Measurements from ENCODE around the gene CAMK2N1.

CAMK2N1 gene

DNA sequence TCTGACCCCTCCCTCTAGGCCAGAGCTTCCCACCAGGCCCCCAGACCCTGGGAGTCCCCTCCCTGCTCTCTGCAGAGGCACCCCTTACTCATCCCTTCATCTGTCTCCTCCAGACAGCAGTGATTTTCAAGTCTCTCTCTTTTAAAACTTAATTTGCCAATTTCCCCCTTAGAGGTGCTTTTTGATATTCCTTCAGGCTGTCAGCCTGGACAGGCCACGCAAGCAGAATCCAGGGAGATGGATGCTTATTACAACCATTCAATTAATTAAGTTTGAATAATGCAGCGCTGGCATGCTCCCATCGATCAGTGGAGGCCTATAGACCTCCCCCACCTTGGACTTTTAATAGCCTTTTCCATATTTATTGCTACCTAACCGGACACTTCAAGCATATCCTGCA lies 6.2 kb downstream of the CAMK2N1 start:
- DNase-seq (ENCODE audit: low read depth in 1 of 2, low spot score in 1 of 2) = no peak

DNA sequence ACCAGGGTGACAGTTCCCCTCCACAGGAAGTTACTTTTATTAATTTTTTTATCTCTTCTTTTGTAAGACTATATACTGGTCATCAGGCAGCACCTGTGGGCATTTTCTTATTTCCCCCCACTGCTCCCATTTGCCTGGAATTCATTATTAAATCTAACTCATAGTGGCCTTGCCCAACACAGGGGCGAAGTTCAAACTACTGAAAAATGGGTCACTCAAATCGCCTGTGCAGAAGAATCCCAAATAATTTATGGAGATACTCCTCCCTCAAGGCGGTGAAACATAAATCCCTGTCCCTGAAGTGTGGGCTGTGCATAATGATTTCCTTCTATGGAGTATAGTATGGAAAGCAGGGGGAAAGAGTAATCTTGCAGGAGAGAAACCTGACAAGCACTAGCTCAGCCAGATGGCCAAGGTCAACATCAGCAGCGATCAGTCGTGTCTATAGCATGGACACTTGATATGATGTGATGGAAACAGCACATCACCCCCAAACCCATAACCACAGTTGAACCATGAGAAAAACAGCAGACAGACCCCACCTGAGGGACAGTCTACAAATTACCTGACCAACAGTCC lies 7.9 kb downstream of the CAMK2N1 start:
- no peak for DNase-seq (ENCODE audit: low read depth in 1 of 2, low spot score in 1 of 2)

DNA sequence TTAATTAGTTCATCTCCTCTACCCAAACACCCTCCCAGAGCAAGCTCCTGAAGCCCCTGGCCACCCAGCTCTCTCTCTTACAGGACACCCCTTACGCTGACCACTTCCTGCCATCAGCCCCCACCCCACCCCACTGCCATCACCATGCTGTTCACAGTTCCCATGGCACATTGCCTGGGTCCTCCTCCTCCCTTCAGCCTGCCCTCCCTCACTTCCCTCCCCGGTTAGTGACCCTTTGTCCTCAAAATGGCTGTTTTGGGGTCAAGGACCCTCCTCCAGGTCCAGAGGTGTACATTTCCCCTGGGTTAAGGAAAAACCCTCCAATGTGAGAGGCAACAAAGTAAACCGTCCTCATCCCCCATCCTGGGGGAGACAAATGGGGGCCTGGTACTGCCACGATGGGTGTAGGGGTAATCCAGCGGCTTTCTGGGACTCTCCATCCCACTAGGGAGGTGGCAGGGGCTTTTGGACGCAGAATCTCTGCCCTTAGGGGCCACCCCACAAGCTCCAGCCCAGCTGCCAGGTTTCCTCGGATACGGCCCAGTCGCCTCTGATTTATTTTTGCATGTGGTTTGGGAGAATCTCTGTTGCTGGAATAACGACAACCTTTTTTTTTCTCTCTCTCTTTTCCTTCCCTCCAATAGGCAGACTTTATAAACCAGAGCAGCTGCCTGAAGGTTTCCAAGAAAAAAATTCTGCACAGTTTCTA lies 8.5 kb downstream of the CAMK2N1 start:
- no peak for DNase-seq (ENCODE audit: low read depth in 1 of 2, low spot score in 1 of 2)

DNA sequence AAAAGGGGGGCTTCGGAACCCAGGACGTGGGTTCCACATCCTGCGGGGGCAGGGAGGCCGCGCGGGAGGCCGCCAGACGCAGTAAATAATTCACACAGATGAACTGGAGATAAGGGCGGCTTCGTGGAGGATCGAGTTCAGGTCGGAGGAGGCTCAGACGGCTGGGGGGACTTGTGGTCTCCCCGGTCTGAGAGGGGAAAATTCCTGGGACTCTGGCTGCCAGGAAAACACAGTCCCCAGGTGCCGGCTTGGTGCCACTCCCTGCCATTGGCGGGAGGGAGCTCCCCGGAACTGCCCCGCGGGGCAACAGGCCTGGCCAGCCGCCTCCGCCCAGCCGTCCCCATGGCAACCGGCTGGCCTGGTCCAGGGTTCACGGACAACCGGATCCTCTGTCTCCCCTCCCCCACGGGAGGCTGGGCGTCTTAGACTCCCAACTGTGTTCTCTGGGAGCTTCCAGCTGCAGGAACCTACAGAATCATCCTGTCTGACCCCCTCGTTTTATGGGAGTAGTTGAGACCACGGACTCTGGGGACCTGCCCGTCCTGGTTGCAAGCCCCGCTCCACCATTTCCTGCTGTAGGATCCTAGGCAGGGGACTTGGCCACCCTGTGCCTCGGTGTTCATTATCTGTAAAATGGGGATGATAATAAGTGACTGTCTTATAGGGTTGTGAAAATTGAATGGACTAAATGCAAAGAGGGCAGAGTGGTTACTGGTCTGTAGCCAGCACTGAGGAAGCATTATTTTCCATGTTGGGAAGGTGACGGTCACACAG lies 9.6 kb downstream of the CAMK2N1 start:
- DNase-seq (ENCODE audit: low read depth in 1 of 2, low spot score in 1 of 2) = no peak

DNA sequence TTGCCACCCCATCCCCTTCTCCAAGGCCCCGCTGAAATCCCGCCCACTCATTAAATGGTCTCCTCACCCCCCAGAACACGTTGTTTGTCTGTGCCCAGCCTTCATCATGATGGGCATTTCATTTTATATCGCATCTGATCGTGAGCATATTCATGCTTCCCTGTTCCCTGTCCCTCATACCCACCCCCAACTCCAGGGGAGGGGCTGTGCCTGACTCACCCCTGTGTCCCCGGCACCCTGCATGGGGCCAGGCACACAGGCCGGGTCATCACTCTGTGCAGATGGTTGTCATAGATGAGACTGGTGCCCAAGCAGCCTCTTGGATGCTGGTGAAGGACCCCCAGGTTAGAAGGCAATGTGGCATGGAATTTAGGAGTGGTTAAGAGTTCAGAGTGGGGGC lies 11.0 kb downstream of the CAMK2N1 start:
- DNase-seq (ENCODE audit: low read depth in 1 of 2, low spot score in 1 of 2) = no peak

DNA sequence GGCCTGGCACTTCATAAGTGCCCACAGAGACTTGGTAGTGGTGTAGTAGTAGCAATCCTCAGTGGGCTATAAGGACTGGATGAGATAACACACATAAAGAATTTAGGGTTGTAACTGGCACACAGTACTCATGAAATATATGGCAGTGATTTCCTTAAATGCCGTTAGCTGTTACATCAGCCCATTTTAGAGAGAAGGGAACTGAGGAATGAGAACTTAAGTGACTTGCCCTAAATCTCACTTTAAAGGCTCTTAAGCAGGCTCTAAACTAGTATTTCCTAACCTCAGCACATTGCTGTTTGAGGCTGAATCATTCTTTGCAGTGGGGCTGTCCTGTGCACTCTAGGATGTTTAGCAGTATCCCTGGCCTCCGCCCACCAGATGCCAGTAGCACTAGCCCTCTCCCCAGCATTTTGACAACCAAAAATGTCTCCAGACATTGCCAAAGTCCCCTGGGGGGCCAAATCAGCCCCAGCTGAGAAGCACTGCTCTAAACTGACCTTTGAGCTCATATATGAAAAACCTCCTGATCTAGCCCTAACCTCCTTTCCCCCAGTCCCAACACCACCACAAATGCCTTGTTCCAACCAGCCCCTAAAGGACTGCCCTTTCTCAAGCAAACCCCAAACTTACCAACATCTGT lies 11.6 kb downstream of the CAMK2N1 start:
- no peak for DNase-seq (ENCODE audit: low read depth in 1 of 2, low spot score in 1 of 2)

DNA sequence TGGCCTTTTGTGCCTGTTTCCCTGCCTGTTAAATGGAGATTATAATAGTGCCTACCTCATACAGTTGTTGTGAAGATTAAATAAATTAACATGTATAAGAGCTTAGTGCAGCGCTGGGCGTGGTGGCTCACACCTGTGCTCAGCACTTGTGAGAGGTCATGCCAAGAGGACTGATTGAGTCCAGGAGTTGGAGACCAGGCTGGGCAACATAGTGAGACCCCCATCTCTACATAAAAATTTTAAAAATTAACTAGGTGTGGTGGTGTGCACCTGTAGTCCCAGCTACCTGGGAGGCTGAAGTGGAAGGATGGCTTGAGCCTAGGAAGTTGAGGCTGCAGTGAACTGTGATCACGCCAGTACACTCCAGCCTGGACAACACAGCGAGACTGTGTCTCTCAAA lies 12.1 kb downstream of the CAMK2N1 start:
- DNase-seq (ENCODE audit: low read depth in 1 of 2, low spot score in 1 of 2) = no peak

DNA sequence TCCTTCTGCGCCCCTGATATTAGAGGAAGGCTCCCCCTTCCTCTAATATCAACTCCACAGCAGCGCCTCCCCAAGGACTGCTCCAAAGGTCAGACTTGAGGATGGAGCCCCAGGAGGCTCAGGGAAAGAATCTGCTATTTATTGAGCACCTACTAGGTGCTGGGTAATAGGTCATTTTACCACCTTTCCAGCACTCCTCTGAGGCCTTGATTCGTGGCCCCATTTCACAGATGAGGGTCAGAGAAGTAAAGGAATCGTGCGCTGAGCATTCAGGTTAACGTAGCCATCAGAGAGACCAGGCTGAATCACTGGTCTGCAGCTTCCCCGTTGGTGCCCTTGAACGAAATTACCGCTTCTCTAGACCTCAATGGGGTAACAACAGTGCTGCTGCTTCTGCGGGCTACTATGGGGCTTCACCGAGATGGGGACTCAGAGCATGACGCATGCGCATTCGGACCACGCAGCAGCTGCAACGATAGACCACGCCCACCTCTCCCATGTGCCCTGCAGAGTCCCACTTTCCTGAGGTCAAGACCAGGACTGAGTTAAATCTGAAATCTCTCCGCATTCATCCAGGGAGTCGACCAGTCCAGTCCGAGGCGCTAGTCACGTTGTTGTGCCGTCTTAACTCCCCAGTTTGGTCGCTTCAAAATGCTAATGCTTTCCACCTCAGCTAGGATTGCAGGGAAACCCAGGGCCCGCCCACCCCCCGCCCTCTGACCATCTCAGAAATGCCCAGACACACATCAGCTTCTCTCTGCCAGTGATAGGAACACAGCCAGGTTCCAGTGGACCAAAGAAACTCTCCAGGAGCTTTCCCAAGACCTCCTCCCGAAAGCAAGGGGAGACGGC lies 12.9 kb downstream of the CAMK2N1 start:
- DNase-seq (ENCODE audit: low read depth in 1 of 2, low spot score in 1 of 2) = no peak

DNA sequence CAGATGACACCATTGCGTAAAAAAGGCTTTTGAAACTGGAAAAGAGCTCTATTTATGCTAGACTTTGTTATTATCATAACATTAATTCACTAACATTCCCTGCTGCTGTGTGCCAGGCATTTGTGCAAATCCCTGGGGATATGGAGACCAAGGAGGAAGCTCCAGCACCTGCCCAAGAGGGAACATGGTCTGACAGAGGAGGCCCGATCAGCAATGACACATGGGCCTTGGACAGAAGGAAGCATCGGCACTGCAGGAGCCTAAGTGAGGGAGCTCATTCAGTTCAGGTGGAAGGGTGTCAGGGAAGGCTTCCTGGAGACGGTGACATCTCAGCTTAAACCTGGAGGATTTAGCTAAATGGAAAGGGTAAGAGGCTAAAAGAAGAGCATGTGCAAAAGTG lies 13.9 kb downstream of the CAMK2N1 start:
- DNase-seq (ENCODE audit: low read depth in 1 of 2, low spot score in 1 of 2) = no peak

DNA sequence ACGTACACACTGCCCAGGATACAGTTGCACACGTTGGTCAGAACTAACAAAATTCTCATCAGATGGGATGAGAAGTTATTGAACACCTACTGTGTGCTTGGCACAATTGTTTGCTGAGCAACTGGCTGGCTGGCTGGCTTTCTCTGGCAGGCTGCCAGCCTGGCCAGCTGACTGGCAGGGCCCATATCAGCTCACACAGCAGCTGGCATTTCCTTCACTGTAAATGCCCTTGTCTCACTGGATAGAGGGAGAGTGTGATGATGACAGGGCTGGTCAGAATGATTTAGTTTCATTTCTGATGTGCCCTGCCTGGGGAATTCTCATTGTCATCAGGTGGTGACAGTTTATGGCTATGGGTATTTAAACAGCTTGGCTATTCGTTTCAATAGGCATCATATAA lies 15.8 kb downstream of the CAMK2N1 start:
- no peak for DNase-seq (ENCODE audit: low read depth in 1 of 2, low spot score in 1 of 2)

DNA sequence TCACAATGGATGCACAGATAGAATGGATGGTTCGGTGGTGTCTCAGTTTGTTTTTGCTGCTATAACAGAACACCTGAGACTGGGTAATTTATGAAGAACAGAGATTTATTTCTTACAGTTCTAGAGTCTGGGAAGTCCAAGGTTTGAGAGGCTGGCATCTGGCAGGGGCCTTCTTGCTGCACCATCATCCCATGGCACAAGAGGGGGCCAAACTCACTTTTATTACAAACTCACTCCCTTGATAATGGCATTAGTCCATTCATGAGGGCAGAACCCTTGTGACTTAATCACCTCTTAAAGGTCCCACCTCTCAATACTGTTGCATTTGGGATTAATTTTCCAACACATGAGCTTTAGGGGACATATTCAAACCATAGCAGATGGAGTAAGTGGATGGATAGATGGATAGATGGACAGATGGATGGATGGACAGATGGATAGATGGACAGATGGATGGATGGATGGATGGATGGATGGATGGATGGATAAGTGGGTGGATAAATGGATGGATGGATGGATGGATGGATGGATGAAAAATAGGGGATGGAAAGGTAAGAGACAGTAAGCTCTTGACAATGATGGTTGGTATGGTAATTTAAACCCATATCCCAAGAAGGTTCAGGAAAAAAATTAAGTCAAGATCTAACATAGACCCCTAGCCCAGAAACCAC lies 16.5 kb downstream of the CAMK2N1 start:
- no peak for DNase-seq (ENCODE audit: low read depth in 1 of 2, low spot score in 1 of 2)

DNA sequence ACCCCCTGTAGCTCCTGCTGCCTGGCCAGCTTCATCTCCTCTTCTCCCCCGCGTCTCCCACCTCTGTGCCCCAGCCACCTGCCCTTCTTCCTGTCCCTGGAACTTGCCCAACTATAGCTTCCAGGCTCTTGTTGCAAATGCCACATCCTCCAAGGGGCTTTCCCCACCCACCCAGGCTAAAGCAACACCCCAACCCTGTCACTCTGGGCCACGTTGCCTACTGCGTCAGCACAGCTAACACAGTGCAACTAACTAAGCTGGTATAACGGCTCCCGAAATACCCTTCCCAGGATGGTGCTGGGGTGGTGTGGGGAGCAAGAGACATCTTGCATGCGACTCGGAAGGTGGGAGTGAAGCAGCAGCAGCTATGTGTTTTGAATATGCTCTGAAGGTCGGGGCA lies 19.7 kb downstream of the CAMK2N1 start:
- DNase-seq (ENCODE audit: low read depth in 1 of 2, low spot score in 1 of 2) = no peak

DNA sequence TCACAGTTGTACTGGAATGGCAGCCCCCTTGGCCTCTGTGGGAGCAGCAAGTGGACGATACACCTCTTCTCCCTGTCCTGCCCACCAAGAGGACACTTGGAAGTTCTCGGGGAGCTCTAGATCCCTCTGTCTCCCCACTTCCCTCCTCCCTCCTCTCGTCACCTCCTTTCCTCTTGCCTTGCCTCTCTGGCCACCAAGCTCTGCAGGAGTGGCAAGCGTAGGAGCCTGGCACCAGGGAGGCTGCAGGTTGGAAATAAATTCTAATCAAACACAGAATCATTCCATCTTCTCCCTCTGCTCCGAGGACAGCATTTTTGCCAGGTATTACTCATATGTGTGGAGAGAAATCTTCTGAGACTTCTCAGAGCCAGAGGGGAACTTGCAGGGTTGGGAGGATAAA lies 20.8 kb downstream of the CAMK2N1 start:
- DNase-seq (ENCODE audit: low read depth in 1 of 2, low spot score in 1 of 2) = no peak

DNA sequence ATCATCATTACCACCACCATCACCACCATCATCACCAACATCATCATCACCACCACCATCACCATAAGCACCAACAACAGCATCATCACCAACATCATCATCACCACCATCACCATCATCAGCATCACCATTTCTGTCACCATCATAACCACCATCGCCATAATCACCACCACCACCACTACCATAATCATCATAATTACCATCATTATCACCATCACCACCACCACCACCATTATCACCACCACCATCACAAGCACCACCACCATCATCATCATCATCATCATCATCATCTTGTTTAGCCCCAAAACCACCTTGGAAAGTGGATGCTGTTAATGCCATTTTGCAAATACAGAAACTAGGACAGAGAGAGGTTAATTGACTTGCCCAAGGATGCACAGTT lies 22.5 kb downstream of the CAMK2N1 start:
- no peak for DNase-seq (ENCODE audit: low read depth in 1 of 2, low spot score in 1 of 2)

DNA sequence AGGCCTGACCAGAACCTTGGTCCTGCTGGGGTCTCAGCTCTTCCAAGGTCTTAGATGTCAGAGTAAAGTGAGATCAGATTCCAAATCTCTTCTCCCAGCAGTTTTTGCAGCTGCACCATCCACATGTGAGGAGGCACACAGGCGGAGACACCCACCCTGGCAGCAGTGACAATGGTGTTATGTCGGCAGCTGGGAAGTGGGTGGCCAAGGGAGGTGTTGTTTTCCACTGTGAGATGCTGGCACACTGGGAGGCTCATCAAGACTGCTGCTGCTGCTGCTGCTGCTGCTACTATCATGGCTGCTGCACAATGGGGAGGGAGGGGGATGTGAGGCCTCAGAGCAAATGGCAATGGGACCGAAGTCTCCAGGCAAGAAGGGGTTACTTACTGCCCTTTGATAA lies 23.6 kb downstream of the CAMK2N1 start:
- no peak for DNase-seq (ENCODE audit: low read depth in 1 of 2, low spot score in 1 of 2)

DNA sequence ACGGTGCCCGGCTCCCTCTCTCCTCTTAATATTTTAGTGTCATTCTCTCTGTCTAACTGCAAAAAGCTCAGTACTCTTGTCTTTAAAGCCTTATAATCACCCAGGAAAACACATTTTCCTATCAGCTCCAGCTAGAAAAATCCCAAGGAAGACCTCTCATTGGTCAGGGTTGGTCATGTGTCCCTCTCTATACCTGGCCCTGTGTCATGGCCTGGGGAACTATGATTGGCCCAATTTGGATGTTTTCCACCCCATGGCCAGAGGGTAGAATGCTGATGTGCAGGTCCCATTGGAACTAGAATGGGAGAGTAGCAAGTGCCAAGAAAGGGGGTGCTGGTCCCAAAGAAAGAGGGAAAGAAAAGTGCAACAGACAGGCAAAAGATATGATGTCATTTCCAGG lies 27.3 kb downstream of the CAMK2N1 start:
- DNase-seq (ENCODE audit: low read depth in 1 of 2, low spot score in 1 of 2) = no peak

DNA sequence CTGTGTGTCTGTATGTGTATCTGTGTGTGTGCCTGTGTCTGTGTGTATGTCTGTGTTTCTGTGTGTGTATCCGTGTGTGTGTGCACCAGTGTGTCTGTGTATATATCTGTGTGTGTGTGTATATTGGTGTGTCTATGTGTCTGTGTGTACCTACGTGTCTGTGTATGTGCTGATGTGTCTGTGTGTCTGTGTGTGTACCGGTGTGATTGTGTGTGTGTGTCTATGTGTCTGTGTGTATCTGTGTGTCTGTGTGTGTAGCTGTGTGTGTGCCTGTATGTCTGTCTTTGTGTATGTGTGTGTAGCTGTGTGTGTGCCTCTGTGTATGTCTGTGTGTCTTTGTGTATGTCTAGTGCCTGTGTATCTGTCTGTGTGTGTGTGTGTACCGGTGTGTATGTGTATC lies 32.0 kb downstream of the CAMK2N1 start:
- no peak for DNase-seq (ENCODE audit: low read depth in 1 of 2, low spot score in 1 of 2)

DNA sequence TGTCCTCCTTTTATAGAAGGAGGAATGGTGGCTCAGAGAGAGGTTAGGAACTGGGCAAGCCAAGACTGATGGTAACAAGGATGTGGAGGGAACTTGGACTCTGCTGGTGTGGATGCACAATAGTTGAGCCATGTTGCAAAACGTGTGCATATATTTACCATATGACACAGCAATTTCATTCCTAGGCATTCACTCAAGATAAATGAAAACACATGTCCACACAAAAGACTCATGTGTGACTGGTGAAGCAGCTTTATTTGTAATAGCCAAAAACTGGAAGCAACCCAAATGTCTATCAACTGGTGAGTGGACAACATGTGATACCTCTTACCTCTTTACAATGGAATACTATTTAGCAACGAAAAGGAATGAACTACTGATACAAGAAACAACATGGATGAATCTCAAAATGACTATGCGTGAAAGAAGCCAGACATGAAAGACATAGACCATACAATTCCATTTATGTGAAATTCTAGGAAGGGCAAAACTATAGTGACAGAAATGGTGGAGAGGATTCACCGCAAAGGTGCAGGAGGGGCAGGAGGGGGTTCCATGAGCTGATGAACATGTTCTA lies 36.2 kb downstream of the CAMK2N1 start:
- DNase-seq (ENCODE audit: low read depth in 1 of 2, low spot score in 1 of 2) = no peak

DNA sequence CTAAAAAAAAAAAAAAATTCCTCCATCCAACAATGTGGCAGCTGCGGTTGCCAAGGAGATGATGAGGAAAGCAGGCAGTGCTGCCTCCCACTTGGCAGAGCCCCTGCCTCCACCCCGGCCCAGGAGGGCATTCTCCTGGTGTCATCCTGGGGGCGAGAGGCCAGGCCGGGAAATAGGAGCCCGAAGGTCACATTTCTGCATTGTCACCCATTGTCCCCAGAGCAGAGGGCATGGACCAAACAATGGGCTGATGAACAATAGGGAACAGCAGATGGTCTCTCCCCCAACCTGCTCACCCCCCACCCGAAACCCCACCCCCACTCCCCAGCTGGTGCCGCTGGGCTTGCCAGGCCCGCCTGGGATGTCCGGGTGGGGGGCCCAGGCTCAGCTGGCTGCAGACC lies 37.3 kb downstream of the CAMK2N1 start:
- DNase-seq (ENCODE audit: low read depth in 1 of 2, low spot score in 1 of 2) = no peak

DNA sequence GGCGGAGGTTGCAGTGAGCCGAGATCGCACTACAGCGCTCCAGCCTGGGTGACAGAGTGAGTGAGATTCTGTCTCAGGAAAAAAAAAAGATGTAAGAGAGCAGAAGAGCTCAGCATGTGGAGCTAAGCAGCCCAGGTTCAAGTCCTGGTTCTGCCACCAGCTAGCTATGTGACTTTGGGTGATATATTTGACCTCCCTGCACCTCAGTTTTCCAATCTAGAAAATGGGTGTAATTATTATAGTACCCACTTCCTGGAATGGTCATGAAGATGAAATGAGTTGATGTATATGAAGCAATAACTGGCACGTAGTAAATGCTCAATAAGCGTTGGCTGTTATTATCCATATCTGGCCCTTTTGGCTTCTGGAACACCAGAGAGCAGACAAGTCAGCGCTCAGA lies 38.2 kb downstream of the CAMK2N1 start:
- no peak for DNase-seq (ENCODE audit: low read depth in 1 of 2, low spot score in 1 of 2)
